ENCODE data around the gene NFKBIE. TPM values are rescaled to one million over a fixed set of nuclear protein-coding genes. Genes with fewer than 3 reads are reported as not detected.

Gene NFKBIE
- total RNA-seq, 1 donor from 2014 or later: 4.7 TPM

GRCh38 chr6:44262467-44263353 is 2.6 kb downstream of the NFKBIE start:
- DNase-seq (ENCODE audit: low spot score): no peak
- intact Hi-C loops (cut with DNase I): no loop called here

- intact Hi-C loops (cut with DNase I): no loop called here
- no peak for DNase-seq (ENCODE audit: low spot score)
Measured at GRCh38 chr6:44261581-44261980, 3.8 kb downstream of the NFKBIE start.

GRCh38 chr6:44260451-44261297 is 4.7 kb downstream of the NFKBIE start:
- no peak for DNase-seq (ENCODE audit: low spot score)
- intact Hi-C loops (cut with DNase I): no loop called here

GRCh38 chr6:44260011-44260410 is 5.3 kb downstream of the NFKBIE start:
- DNase-seq (ENCODE audit: low spot score): no peak
- intact Hi-C loops (cut with DNase I): no loop called here

- intact Hi-C loops (cut with DNase I): no loop called here
- DNase-seq (ENCODE audit: low spot score): no peak
Measured at GRCh38 chr6:44258921-44259320, 6.4 kb downstream of the NFKBIE start.

GRCh38 chr6:44258325-44258863 is 7.0 kb downstream of the NFKBIE start:
- intact Hi-C loops (cut with DNase I): no loop called here
- no peak for DNase-seq (ENCODE audit: low spot score)

- no peak for DNase-seq (ENCODE audit: low spot score)
- intact Hi-C loops (cut with DNase I): loop anchor here (2.0 kb wide), 1 partner anchor 85 kb away; no protein-coding TSS in a partner anchor
Measured at GRCh38 chr6:44257753-44258324, 7.5 kb downstream of the NFKBIE start.

- intact Hi-C loops (cut with DNase I): loop anchor here (2.0 kb wide), 1 partner anchor 84 kb away; no protein-coding TSS in a partner anchor
Measured at GRCh38 chr6:44257025-44257752, 8.2 kb downstream of the NFKBIE start, which contains the start of gene SLC35B2. TSS of gene SLC35B2 (minus strand) at chr6:44257528. CDS start at chr6:44257410, 118 bp downstream.

GRCh38 chr6:44256775-44257024 is 8.7 kb downstream of the NFKBIE start:
- no peak for DNase-seq (ENCODE audit: low spot score)
- intact Hi-C loops (cut with DNase I): loop anchor here (2.0 kb wide), 1 partner anchor 84 kb away; no protein-coding TSS in a partner anchor

More at GRCh38 chr6:44257025-44257752, 8.2 kb downstream of the NFKBIE start, which contains the start of gene SLC35B2:
- no peak for DNase-seq (ENCODE audit: low spot score)

GRCh38 chr6:44255871-44256774 is 9.2 kb downstream of the NFKBIE start:
- intact Hi-C loops (cut with DNase I): loop anchor here (2.0 kb wide), 1 partner anchor 83 kb away; no protein-coding TSS in a partner anchor
- DNase-seq (ENCODE audit: low spot score): no peak

GRCh38 chr6:44255105-44255808 is 10.1 kb downstream of the NFKBIE start:
- intact Hi-C loops (cut with DNase I): no loop called here
- DNase-seq (ENCODE audit: low spot score): no peak

GRCh38 chr6:44254191-44255104 is 10.9 kb downstream of the NFKBIE start:
- intact Hi-C loops (cut with DNase I): no loop called here

GRCh38 chr6:44253307-44254101 is 11.8 kb downstream of the NFKBIE start:
- no peak for DNase-seq (ENCODE audit: low spot score)
- intact Hi-C loops (cut with DNase I): no loop called here

More at GRCh38 chr6:44254191-44255104, 10.9 kb downstream of the NFKBIE start:
- no peak for DNase-seq (ENCODE audit: low spot score)

- intact Hi-C loops (cut with DNase I): no loop called here
- no peak for DNase-seq (ENCODE audit: low spot score)
Measured at GRCh38 chr6:44251576-44252524, 13.5 kb downstream of the NFKBIE start.

- intact Hi-C loops (cut with DNase I): no loop called here
- DNase-seq (ENCODE audit: low spot score): no peak
Measured at GRCh38 chr6:44250718-44251123, 14.6 kb downstream of the NFKBIE start.

Data from cardiac septum (tissue), 1 donor.